WI38 (cell line): Measurements from ENCODE around the gene MPHOSPH8.
"Not testable (repeated sequence)": the region's sequence is repeated elsewhere in the genome, so short reads cannot be mapped to it uniquely, and the experiment has no call there.

ENCODE experiments used
- H3K4me3 ChIP-seq: 2 replicates; pipeline ENCODE4 v1.5.1; 2011; ENCODE audit warnings: low read depth, mild to moderate bottlenecking, control low read depth, low read length
- CTCF ChIP-seq: IDR thresholded peaks from 2 replicates; pipeline ENCODE4 v1.5.1; 2012; ENCODE audit warnings: low read depth, mild to moderate bottlenecking, control low read depth, low read length

Gene MPHOSPH8

GRCh38 chr13:19681517-19681916 lies 48.1 kb downstream of the MPHOSPH8 start:
- H3K4me3 ChIP-seq: no peak overlapping the region
- no peak for TF ChIP-seq CTCF

GRCh38 chr13:19685034-19685433 lies 51.6 kb downstream of the MPHOSPH8 start:
- no peak for TF ChIP-seq CTCF

GRCh38 chr13:19685437-19685836 lies 52.0 kb downstream of the MPHOSPH8 start:
- H3K4me3 ChIP-seq: no peak overlapping the region
- no peak for TF ChIP-seq CTCF

More at GRCh38 chr13:19685034-19685433, 51.6 kb downstream of the MPHOSPH8 start:
- no peak overlapping the region for H3K4me3 ChIP-seq

GRCh38 chr13:19691447-19691846 lies 58.0 kb downstream of the MPHOSPH8 start:
- not testable (repeated sequence) for H3K4me3 ChIP-seq

- H3K4me3 ChIP-seq: no peak overlapping the region
- TF ChIP-seq CTCF: no peak
Observed at GRCh38 chr13:19695428-19695827, 62.0 kb downstream of the MPHOSPH8 start.

- H3K4me3 ChIP-seq: no peak overlapping the region
- no peak for TF ChIP-seq CTCF
Observed at GRCh38 chr13:19695829-19696228, 62.4 kb downstream of the MPHOSPH8 start.

- not testable (repeated sequence) for H3K4me3 ChIP-seq
Observed at GRCh38 chr13:19700963-19701362, 67.5 kb downstream of the MPHOSPH8 start.

GRCh38 chr13:19701619-19702018 lies 68.2 kb downstream of the MPHOSPH8 start:
- not testable (repeated sequence) for H3K4me3 ChIP-seq

GRCh38 chr13:19704256-19704655 lies 70.8 kb downstream of the MPHOSPH8 start:
- not testable (repeated sequence) for H3K4me3 ChIP-seq

GRCh38 chr13:19709039-19709438 lies 75.6 kb downstream of the MPHOSPH8 start:
- H3K4me3 ChIP-seq: not testable (repeated sequence)

GRCh38 chr13:19709782-19710181 lies 76.3 kb downstream of the MPHOSPH8 start:
- not testable (repeated sequence) for H3K4me3 ChIP-seq
